GM18508 (cell line): ENCODE data around the gene ASPHD2.

Experiments used
- ATAC-seq: cut with Tn5 transposase; IDR thresholded peaks from one replicate; pipeline ENCODE4 v1.9.1; 2021; ENCODE audit warnings: moderate number of reproducible peaks; ENCODE audit not compliant: insufficient read depth, unreplicated experiment

Gene ASPHD2

DNA sequence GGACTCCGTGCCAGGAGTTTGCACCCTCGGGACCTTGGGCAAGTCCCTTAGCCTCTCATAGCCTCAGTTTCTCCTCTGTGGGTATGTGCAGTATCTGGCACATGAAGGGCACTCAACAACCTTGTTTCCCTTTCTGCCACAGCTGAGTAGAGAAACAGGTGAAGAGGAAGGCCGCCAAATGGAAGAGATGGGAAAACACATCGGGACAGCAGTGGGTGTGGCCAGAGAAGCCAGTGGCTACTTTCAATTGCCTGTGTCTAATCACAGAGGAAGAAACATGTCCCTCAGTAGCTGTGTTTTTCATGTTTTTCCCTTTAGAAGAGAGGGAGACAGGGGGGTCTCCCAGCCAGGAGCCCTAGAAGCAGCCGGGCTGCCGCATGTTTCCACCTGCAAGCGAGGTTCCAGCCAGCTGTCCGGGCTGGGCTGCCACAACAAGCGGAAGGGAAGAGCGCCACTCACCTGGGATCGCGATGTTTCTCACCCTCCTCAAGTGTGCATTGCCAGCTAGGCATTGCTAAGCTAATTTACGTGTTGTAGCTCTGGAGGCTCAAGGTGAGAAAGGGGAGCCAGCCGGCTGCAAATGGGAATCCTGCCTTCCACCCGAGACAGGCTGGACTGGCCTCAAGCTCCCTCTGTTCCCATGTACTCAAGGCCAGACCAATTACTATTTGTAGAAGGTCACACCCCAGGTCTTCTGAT, 16.7 kb downstream of the ASPHD2 start:
- no peak for ATAC-seq

DNA sequence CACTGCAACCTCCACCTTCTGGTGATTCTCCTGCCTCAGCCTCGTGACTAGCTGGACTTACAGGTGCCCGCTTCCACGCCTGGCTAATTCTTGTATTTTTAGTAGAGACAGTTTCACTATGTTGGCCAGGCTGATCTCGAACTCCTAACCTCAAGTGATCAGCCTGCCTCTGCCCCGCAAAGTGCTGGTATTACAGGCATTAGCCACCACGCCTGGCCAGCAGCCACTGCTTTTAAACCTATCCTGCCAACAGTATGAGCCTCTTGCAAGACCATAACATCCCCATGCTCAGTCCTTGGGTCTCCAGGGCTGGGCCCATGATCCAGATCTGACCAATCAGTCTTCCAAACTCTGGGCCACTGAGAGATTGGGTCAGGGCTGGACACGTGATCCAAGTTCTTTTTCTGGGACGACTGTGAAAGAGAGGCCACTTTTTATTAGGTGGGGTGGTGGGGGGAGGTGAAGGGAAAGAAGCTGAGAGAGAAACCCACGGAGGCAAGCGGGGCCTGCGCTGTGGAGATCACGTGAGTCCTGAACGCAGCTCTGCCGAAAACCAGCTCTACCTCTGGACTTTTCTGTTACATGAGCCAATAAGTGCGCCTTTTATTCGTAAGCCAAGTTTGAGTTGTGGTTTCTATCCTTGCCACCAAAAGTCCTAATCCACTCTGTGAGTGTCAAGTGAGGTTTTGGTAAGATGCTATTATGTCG, 17.9 kb downstream of the ASPHD2 start:
- no peak for ATAC-seq

DNA sequence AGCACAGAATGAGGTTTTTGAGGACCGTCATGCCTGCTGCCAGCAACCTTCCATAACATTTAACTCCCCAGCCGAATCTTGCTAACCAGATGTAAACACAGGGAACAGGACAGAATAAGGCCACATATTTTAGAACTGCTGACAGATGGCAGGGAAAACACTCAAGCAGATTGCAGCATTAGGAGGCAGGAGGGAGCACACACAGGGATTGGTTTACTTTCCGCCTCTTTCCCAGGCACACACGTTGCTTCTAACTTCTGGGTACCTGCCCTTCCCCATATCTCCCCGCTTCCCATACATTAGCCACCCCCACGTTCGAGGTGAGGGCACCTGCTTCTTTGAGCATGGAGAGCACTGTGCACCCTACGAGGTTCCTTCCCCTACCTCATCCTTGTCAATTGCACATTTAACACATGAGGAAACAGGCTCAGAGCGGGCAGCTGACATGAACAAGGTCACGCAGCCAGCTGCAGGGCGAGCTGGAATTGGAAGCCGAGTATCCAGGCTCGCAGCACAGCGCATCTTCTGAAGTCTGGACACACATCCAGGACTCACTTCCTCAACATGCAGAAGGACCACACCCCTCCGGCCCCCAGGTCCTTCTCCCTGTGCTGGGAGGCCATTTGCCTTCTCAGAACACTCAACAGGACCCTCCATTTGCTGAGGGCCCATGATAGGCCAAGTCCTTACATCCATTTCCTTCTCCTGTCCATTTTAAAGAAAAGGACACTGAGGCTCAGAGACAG, 18.7 kb downstream of the ASPHD2 start:
- no peak for ATAC-seq

GRCh38 chr22:26448334-26448733, 19.3 kb downstream of the ASPHD2 start:
- ATAC-seq, result no peak

GRCh38 chr22:26448941-26449340, 19.9 kb downstream of the ASPHD2 start:
- no peak for ATAC-seq

DNA sequence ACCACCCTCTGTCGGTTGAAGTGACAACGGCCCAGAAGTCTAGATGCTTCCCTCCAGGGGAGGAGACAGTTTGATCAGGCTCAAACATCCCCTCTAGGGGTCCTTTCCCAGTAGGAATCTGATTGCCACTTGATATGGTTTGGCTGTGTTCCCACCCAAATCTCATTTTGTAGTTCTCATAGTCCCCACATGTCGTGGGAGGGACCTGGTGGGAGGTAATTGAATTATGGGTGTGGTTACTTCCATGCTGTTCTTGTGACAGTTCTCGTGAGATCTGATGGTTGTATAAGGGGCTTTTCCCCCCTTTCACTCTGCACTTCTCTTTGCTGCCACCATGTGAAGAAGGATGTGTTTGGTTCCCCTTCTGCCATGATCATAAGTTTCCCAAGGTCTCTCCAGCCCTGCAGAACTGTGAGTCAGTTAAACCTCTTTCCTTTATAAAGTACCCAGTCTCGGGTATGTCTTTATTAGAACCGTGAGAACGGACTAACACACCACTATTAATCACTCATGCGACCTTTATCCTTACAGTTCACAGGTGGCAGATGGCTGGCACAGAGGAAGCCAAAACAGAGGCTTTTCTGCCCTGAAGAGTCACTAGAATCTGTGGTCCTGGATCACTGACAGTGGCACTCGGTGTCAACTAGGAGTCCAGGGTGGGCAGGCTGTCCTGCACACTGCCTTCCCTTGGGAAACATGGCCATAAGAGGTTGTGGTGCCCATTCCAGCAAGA, 21.6 kb downstream of the ASPHD2 start:
- no peak for ATAC-seq

- no peak for ATAC-seq
These were observed 23.4 kb downstream of the ASPHD2 start for GRCh38 chr22:26452236-26453016.

GRCh38 chr22:26453216-26453615, 24.2 kb downstream of the ASPHD2 start:
- ATAC-seq, result no peak

- ATAC-seq, result no peak
These were observed 24.9 kb downstream of the ASPHD2 start for GRCh38 chr22:26453812-26454500.

GRCh38 chr22:26457661-26458272, 28.7 kb downstream of the ASPHD2 start:
- no peak for ATAC-seq

- no peak for ATAC-seq
These were observed 31.1 kb downstream of the ASPHD2 start for GRCh38 chr22:26460202-26460601.

GRCh38 chr22:26461188-26461810, 32.2 kb downstream of the ASPHD2 start:
- ATAC-seq, result no peak

GRCh38 chr22:26462051-26462450, 33.0 kb downstream of the ASPHD2 start:
- no peak for ATAC-seq

DNA sequence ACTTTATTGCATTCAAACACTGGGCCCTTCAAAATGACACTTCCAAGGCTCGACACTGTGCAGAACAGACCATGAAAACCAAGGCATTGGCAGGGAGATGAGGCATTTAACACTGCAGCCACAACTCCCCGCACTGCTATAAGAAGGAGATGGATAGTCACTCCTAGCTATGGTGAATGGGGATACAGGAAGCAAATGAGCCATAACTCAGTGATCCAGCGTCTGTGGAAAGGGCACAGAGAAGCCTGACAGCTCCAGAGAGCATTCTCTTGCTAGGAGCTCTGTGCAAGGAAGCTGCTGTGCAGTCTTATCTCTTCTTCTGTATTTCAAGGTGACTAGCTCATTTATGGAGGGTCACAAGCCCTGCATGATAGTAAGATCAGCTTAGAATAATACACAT, 33.6 kb downstream of the ASPHD2 start:
- no peak for ATAC-seq

DNA sequence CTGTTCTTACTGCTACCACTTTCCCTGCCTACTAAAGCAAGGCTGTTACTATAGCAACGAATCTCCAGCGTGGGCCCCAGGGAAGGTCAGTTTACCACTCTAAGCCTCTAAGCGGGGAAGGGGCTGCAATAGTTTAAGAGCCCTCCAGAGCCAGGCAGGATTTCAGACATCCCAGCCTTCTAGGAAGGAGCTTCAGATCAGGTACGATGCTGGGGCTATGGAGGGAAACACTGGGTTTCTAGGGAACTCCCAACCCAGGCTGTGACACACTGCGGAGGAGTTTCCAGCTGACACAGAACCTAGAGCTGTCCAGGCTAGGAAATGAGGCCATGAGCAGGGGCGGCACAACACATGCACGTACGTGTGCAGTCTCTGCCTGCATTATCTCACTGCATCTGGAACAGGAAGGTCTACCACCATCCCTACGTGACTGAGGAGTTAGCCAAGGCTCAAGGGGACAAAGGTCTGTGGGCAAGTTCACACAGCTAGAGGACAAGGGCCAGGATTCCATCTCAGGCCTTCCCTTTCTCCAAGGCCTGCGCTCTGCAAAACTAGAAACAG, 34.1 kb downstream of the ASPHD2 start:
- ATAC-seq, result no peak

DNA sequence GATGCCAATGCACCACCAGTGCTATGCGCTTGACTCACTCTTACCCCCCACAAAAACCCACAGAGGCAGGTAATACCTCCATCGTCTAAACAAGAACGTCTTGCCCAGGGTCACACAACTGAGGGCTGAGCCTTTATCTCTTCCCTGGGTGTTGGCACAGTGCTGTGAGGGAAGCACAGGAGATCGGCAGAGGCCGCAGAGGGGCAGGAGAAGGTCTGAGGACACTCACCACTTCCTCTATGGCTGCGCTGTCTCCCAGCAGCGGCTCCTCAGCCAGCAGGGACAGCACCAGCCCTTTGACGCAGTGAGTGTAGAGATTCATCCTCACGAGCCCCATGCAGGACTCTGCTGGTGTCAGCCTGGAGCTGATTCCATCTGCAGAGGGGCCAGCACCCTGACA, 34.6 kb downstream of the ASPHD2 start:
- ATAC-seq, result no peak

- ATAC-seq, result no peak
These were observed 35.3 kb downstream of the ASPHD2 start for GRCh38 chr22:26464312-26464711.

DNA sequence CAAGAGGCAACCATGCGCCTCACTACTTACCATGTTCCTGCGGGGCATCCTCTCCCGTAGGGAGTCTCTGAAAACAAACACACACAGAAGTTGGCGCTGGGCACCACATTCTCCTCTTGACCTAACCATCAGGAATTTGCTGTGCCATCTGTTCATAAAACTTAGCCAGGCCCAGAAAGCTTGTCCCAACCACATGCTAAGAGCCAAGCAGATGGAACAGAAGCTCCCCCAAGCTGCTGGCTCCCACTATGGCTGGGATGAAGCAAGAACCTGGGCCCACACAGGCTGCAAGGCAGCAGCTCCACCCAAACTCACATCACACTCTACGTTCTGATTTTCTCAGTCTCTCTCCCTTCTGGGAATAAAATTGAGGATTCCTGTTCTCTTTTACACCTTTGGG, 37.1 kb downstream of the ASPHD2 start:
- ATAC-seq, result no peak
